H9 (cell line): ENCODE results near the gene MDFI. TPM values are rescaled to one million over a fixed set of nuclear protein-coding genes. Genes with fewer than 3 reads are reported as not detected.

Experiments used
- DNase-seq: peaks from one replicate; pipeline ENCODE4 v3.0.0-alpha.2; 2017
- H2AFZ ChIP-seq: one replicate; pipeline ENCODE4 v1.6.1; 2013; ENCODE audit warnings: mild to moderate bottlenecking, low read length, control low read depth, moderate library complexity
- H2AK5ac ChIP-seq: 2 replicates; pipeline ENCODE4 v1.6.1; 2013; ENCODE audit warnings: low read length, control low read depth, mixed read lengths; ENCODE audit not compliant: insufficient read length
- H2BK120ac ChIP-seq: one replicate; pipeline ENCODE4 v1.6.1; 2013; ENCODE audit warnings: low read depth, mild to moderate bottlenecking, low read length, control low read depth, inconsistent platforms; ENCODE audit not compliant: poor library complexity, severe bottlenecking
- H2BK12ac ChIP-seq: 2 replicates; pipeline ENCODE4 v1.6.1; 2013; ENCODE audit warnings: low read length, control low read depth, mixed read lengths, low read depth; ENCODE audit not compliant: insufficient read length
- H2BK15ac ChIP-seq: 2 replicates; pipeline ENCODE4 v1.6.1; 2013; ENCODE audit warnings: low read depth, low read length, control low read depth
- H2BK20ac ChIP-seq: one replicate; pipeline ENCODE4 v1.6.1; 2013; ENCODE audit warnings: low read depth, mild to moderate bottlenecking, low read length, control low read depth, inconsistent platforms; ENCODE audit not compliant: poor library complexity, severe bottlenecking
- H2BK5ac ChIP-seq: 2 replicates; pipeline ENCODE4 v1.6.1; 2013; ENCODE audit warnings: low read length, control low read depth, mixed read lengths; ENCODE audit not compliant: insufficient read length
- H3K14ac ChIP-seq: 2 replicates; pipeline ENCODE4 v1.6.1; 2013; ENCODE audit warnings: low read length, control low read depth; ENCODE audit not compliant: insufficient read depth
- H3K18ac ChIP-seq: 2 replicates; pipeline ENCODE4 v1.6.1; 2013; ENCODE audit warnings: low read depth, mild to moderate bottlenecking, mixed read lengths, low read length, control low read depth; ENCODE audit not compliant: insufficient read length
- H3K23ac ChIP-seq: 2 replicates; pipeline ENCODE4 v1.6.1; 2013; ENCODE audit warnings: low read length, control low read depth, mixed read lengths, low read depth; ENCODE audit not compliant: insufficient read length
- H3K23me2 ChIP-seq: 2 replicates; pipeline ENCODE4 v1.6.1; 2013; ENCODE audit warnings: low read depth, mild to moderate bottlenecking, mixed read lengths, low read length, control low read depth; ENCODE audit not compliant: insufficient read length, poor library complexity, severe bottlenecking
- H3K27ac ChIP-seq: 2 replicates; pipeline ENCODE4 v1.5.1; 2013; ENCODE audit warnings: low read length, control low read depth, mixed read lengths, low read depth; ENCODE audit not compliant: insufficient read length
- H3K27me3 ChIP-seq: 2 replicates; pipeline ENCODE4 v1.6.1; 2013; ENCODE audit warnings: low read length, control low read depth, inconsistent platforms; ENCODE audit not compliant: insufficient read depth
- H3K4ac ChIP-seq: 2 replicates; pipeline ENCODE4 v1.6.1; 2013; ENCODE audit warnings: low read depth, mild to moderate bottlenecking, control low read depth, inconsistent platforms, low read length, moderate library complexity
- H3K4me1 ChIP-seq: 2 replicates; pipeline ENCODE4 v1.6.1; 2013; ENCODE audit warnings: low read length, control low read depth, inconsistent platforms; ENCODE audit not compliant: insufficient read depth
- H3K4me2 ChIP-seq: 2 replicates; pipeline ENCODE4 v1.6.1; 2013; ENCODE audit warnings: low read length, control low read depth, mixed read lengths; ENCODE audit not compliant: insufficient read length, insufficient read depth
- H3K56ac ChIP-seq: 2 replicates; pipeline ENCODE4 v1.6.1; 2013; ENCODE audit warnings: low read depth, mild to moderate bottlenecking, mixed read lengths, low read length, control low read depth; ENCODE audit not compliant: insufficient read length
- H3K79me1 ChIP-seq: 2 replicates; pipeline ENCODE4 v1.6.1; 2013; ENCODE audit warnings: low read depth, mild to moderate bottlenecking, moderate library complexity, low read length, control low read depth, inconsistent platforms; ENCODE audit not compliant: insufficient read depth, poor library complexity, severe bottlenecking
- H3K79me2 ChIP-seq: 2 replicates; pipeline ENCODE4 v1.6.1; 2013; ENCODE audit warnings: low read length, control low read depth, inconsistent platforms; ENCODE audit not compliant: insufficient read depth
- H3K9ac ChIP-seq: 2 replicates; pipeline ENCODE4 v1.6.1; 2013; ENCODE audit warnings: low read length, control low read depth, mixed read lengths; ENCODE audit not compliant: insufficient read length; ENCODE audit errors: extremely low read depth
- H3K9me3 ChIP-seq: one replicate; pipeline ENCODE4 v1.6.1; 2013; ENCODE audit warnings: low read depth, low read length, inconsistent platforms; ENCODE audit not compliant: control insufficient read depth
- H3T11ph ChIP-seq: one replicate; pipeline ENCODE4 v1.6.1; 2013; ENCODE audit warnings: mild to moderate bottlenecking, low read length, control low read depth, inconsistent platforms
- H4K20me1 ChIP-seq: one replicate; pipeline ENCODE4 v1.6.1; 2013; ENCODE audit not compliant: control insufficient read depth, insufficient read length, insufficient read depth
- H4K5ac ChIP-seq: 2 replicates; pipeline ENCODE4 v1.6.1; 2013; ENCODE audit warnings: low read depth, mild to moderate bottlenecking, mixed read lengths, low read length, control low read depth; ENCODE audit not compliant: insufficient read length
- H4K8ac ChIP-seq: replicated peaks from 2 replicates; pipeline ENCODE4 v1.6.1; 2013; ENCODE audit warnings: low read length, control low read depth, mixed read lengths, low read depth; ENCODE audit not compliant: insufficient read length
- H4K91ac ChIP-seq: 2 replicates; pipeline ENCODE4 v1.6.1; 2013; ENCODE audit warnings: low read depth, mild to moderate bottlenecking, moderate library complexity, mixed read lengths, low read length, control low read depth; ENCODE audit not compliant: insufficient read length
- H3K27ac Mint-ChIP-seq, 3 experiments: 2 replicates in 2 of 3; 3 replicates in 1 of 3; pipeline ENCODE4 v1.8.0; 2020 to 2021; ENCODE audit warnings: mixed read lengths in 3 of 3, mild to moderate bottlenecking in 1 of 3, moderate library complexity in 1 of 3
- H3K27me3 Mint-ChIP-seq: 2 replicates; pipeline ENCODE4 v1.8.0; 2021; ENCODE audit warnings: low read depth, mild to moderate bottlenecking, moderate library complexity, mixed read lengths
- H3K36me3 Mint-ChIP-seq, 3 experiments: 2 replicates in 2 of 3; 3 replicates in 1 of 3; pipeline ENCODE4 v1.8.0; 2020 to 2021; ENCODE audit warnings: low read depth in 3 of 3, mixed read lengths in 3 of 3; ENCODE audit not compliant: insufficient read depth in 1 of 3
- H3K4me1 Mint-ChIP-seq, 2 experiments: 2 replicates each; pipeline ENCODE4 v1.8.0; 2020; ENCODE audit warnings: mixed read lengths in 2 of 2
- H3K4me3 Mint-ChIP-seq, 2 experiments: 2 replicates in 1 of 2; 3 replicates in 1 of 2; pipeline ENCODE4 v1.8.0; 2020 to 2021; ENCODE audit warnings: mild to moderate bottlenecking in 2 of 2, mixed read lengths in 2 of 2, moderate library complexity in 1 of 2
- H3K9me3 Mint-ChIP-seq, 2 experiments: 2 replicates in 1 of 2; 3 replicates in 1 of 2; pipeline ENCODE4 v1.8.0; 2020; ENCODE audit warnings: mild to moderate bottlenecking in 2 of 2, mixed read lengths in 2 of 2, moderate library complexity in 1 of 2
- CTCF ChIP-seq: fragments of 200-600 bp; sonication (generic); conservative IDR thresholded peaks from 3 replicates; pipeline ENCODE4 v1.8.0; 2021; ENCODE audit warnings: antibody characterized with exemption, mild to moderate bottlenecking
- WGBS: extraction: QIAGEN DNeasy Blood & Tissue Kit; methylation state at CpG from one replicate; pipeline ENCODE4 v1.1.7; 2013; ENCODE audit warnings: missing lambda C conversion rate, low lambda C conversion rate, mixed read lengths; ENCODE audit not compliant: insufficient read length; ENCODE audit errors: extremely low coverage; 5-methylcytosine and 5-hydroxymethylcytosine counted together
- total RNA-seq: library from RNA; stranded (reverse); gene quantifications from 2 replicates; pipeline ENCODE4 v1.2.1, GENCODE V29; 2021

Gene MDFI
- total RNA-seq, 1 experiment from 2014 or later = 45.0 TPM

GRCh38 chr6:41663568-41663967 is 25.3 kb downstream of the MDFI start:
- H2BK20ac ChIP-seq = no peak overlapping the region
- no CpG with 5 or more reads among the region's 5 CpGs for WGBS
- H3K27me3 ChIP-seq = no peaks in the 10 kb centered on the region
- H3K79me1 ChIP-seq = no peaks in the 10 kb centered on the region
- no peak overlapping the region for H3K4ac ChIP-seq
- H3K14ac ChIP-seq = no peak overlapping the region
- H4K8ac ChIP-seq = no peak overlapping the region
- no peak overlapping the region for H2BK12ac ChIP-seq
- no peaks in the 10 kb centered on the region for H4K20me1 ChIP-seq
- H2BK15ac ChIP-seq = no peak overlapping the region
- no peaks in the 10 kb centered on the region for H3K9me3 ChIP-seq
- H3K56ac ChIP-seq = no peak overlapping the region
- no peak overlapping the region for H3K27ac ChIP-seq
- H3K9ac ChIP-seq = no peak overlapping the region
- H2AFZ ChIP-seq = no peak overlapping the region
- H3K23me2 ChIP-seq = no peaks in the 10 kb centered on the region
- no peak overlapping the region for H3K23ac ChIP-seq
- H2BK5ac ChIP-seq = no peak overlapping the region
- no peak overlapping the region for H3K18ac ChIP-seq
- Mint-ChIP-seq H3K27me3 (peaks cover 38% of the 10 kb centered on the region), H3K4me3 (no peak overlapping the region), H3K9me3 (no peaks in the 10 kb centered on the region), H3K4me1 (peaks cover 11 to 16% of the 10 kb centered on the region in 2 experiments), H3K36me3 (no peaks in the 10 kb centered on the region), H3K27ac (no peak overlapping the region; a peak in 1 of 7 replicates)
- no peak for TF ChIP-seq CTCF
- no peak overlapping the region for H3K4me2 ChIP-seq
- H2BK120ac ChIP-seq = no peak overlapping the region
- H3T11ph ChIP-seq = no peak overlapping the region
- H4K5ac ChIP-seq = no peak overlapping the region
- no peak overlapping the region for H2AK5ac ChIP-seq
- H3K79me2 ChIP-seq = no peaks in the 10 kb centered on the region
- H4K91ac ChIP-seq = no peak overlapping the region
- DNase-seq = no peak
- H3K4me1 ChIP-seq = no peaks in the 10 kb centered on the region
